ES-I3 (cell line): ENCODE data around the gene UBR1.
"Not testable (repeated sequence)": the region's sequence is repeated elsewhere in the genome, so short reads cannot be mapped to it uniquely, and the experiment has no call there.

Experiments used
- H3K36me3 ChIP-seq: 2 replicates; pipeline ENCODE4 v1.6.1; 2013; ENCODE audit warnings: mild to moderate bottlenecking, low read length, control low read depth, moderate library complexity; ENCODE audit not compliant: insufficient read depth
- H3K4me1 ChIP-seq: 2 replicates; pipeline ENCODE4 v1.6.1; 2013; ENCODE audit warnings: mild to moderate bottlenecking, control low read depth, low read length; ENCODE audit not compliant: insufficient read depth
- H3K9ac ChIP-seq: 2 replicates; pipeline ENCODE4 v1.6.1; 2013; ENCODE audit warnings: low read depth, mild to moderate bottlenecking, low read length, moderate library complexity
- H3K9me3 ChIP-seq: 2 replicates; pipeline ENCODE4 v1.6.1; 2013; ENCODE audit warnings: mild to moderate bottlenecking, low read length, moderate library complexity; ENCODE audit not compliant: control insufficient read depth, insufficient read depth

Gene UBR1

GRCh38 chr15:42914728-42915497 lies 190.9 kb downstream of the UBR1 start:
- no peaks in the 10 kb centered on the region for H3K36me3 ChIP-seq
- H3K9ac ChIP-seq, result no peak overlapping the region
- no peaks in the 10 kb centered on the region for H3K9me3 ChIP-seq
- H3K4me1 ChIP-seq, result no peaks in the 10 kb centered on the region; the same call in none of the 2 replicates

- Histone ChIP-seq H3K9me3 (no peaks in the 10 kb centered on the region), H3K4me1 (no peaks in the 10 kb centered on the region), H3K9ac (no peak overlapping the region), H3K36me3 (no peaks in the 10 kb centered on the region)
Observed at GRCh38 chr15:42911058-42911592, 194.7 kb downstream of the UBR1 start.

- Histone ChIP-seq H3K9ac (no peak overlapping the region), H3K36me3 (no peaks in the 10 kb centered on the region), H3K9me3 (no peaks in the 10 kb centered on the region), H3K4me1 (no peaks in the 10 kb centered on the region)
Observed at GRCh38 chr15:42908538-42908937, 197.3 kb downstream of the UBR1 start.

- H3K9ac ChIP-seq, result no peak overlapping the region
- H3K4me1 ChIP-seq, result no peaks in the 10 kb centered on the region
- no peaks in the 10 kb centered on the region for H3K36me3 ChIP-seq
- no peaks in the 10 kb centered on the region for H3K9me3 ChIP-seq
Observed at GRCh38 chr15:42903388-42904324, 202.2 kb downstream of the UBR1 start.

GRCh38 chr15:42893911-42894310 lies 211.9 kb downstream of the UBR1 start:
- H3K9me3 ChIP-seq, H3K9ac ChIP-seq, H3K36me3 ChIP-seq: not testable (repeated sequence)
- H3K4me1 ChIP-seq, result peaks cover 13% of the 10 kb centered on the region
